H1 (cell line): ENCODE results near the gene CXXC5. TPM values are rescaled to one million over a fixed set of nuclear protein-coding genes. Genes with fewer than 3 reads are reported as not detected.

Experiments
- CTCF ChIA-PET: fragments of 300-600 bp; sonication (Branson Sonifier 250); formaldehyde crosslinking; loops from one replicate; lab custom pipeline; 2021; ENCODE audit not compliant: partially characterized antibody; lab: Charles Lee
- POLR2A ChIA-PET: fragments of 300-600 bp; sonication (Branson Sonifier 250); formaldehyde crosslinking; loops from one replicate; lab custom pipeline; 2021; ENCODE audit warnings: inconsistent platforms; ENCODE audit not compliant: partially characterized antibody; lab: Charles Lee
- DNase-seq, 2 experiments: peaks; one replicate each; pipeline versions ENCODE4 v3.0.0 to v3.0.0-alpha.2; 2010 to 2022; ENCODE audit warnings: low spot score in 2 of 2, low read depth in 1 of 2, mixed read lengths in 1 of 2
- FAIRE-seq: peaks from 2 replicates; lab custom pipeline; 2011; peaks lifted over from hg19 to GRCh38; lab: Jason Lieb, UNC
- H2AFZ ChIP-seq: 2 replicates; pipeline ENCODE4 v1.8.1; 2012; ENCODE audit warnings: low read length, inconsistent platforms
- H2AK5ac ChIP-seq: 2 replicates; pipeline ENCODE4 v1.6.1; 2013; ENCODE audit warnings: low read depth, low read length
- H2BK120ac ChIP-seq: replicated peaks from 2 replicates; pipeline ENCODE3; 2013; ENCODE audit warnings: low read depth, low read length, inconsistent platforms
- H2BK12ac ChIP-seq: 2 replicates; pipeline ENCODE4 v1.6.1; 2013; ENCODE audit warnings: low read depth, low read length
- H2BK15ac ChIP-seq: 2 replicates; pipeline ENCODE4 v1.6.1; 2013; ENCODE audit warnings: low read length
- H2BK20ac ChIP-seq: 2 replicates; pipeline ENCODE4 v1.6.1; 2013; ENCODE audit warnings: low read length
- H2BK5ac ChIP-seq: 2 replicates; pipeline ENCODE4 v1.6.1; 2013; ENCODE audit warnings: low read depth, low read length
- H3K14ac ChIP-seq: 2 replicates; pipeline ENCODE4 v1.6.1; 2013; ENCODE audit warnings: inconsistent platforms; ENCODE audit not compliant: insufficient read length
- H3K18ac ChIP-seq: 2 replicates; pipeline ENCODE4 v1.6.1; 2013; ENCODE audit warnings: low read length; ENCODE audit errors: extremely low read depth
- H3K23ac ChIP-seq: 2 replicates; pipeline ENCODE4 v1.6.1; 2013; ENCODE audit warnings: inconsistent platforms; ENCODE audit not compliant: insufficient read length
- H3K23me2 ChIP-seq: 2 replicates; pipeline ENCODE4 v1.6.1; 2013; ENCODE audit warnings: low read depth, low read length
- H3K27ac ChIP-seq: 2 replicates; pipeline ENCODE4 v1.6.1; 2011; ENCODE audit warnings: low read depth, low read length, inconsistent platforms
- H3K27me3 ChIP-seq, 4 experiments: replicated peaks in 1 of 4; 1 replicate in 1 of 4; 2 replicates in 3 of 4; pipeline versions ENCODE4 v1.6.1 to v1.8.1; 2011 to 2013; ENCODE audit warnings: low read length in 3 of 4, mild to moderate bottlenecking in 3 of 4, inconsistent platforms in 2 of 4, mixed read lengths in 2 of 4, moderate library complexity in 1 of 4; ENCODE audit not compliant: control insufficient read depth in 3 of 4, insufficient read depth in 3 of 4; ENCODE audit errors: extremely low read depth in 1 of 4
- H3K36me3 ChIP-seq, 4 experiments: 2 replicates each; pipeline versions ENCODE4 v1.6.1 to v1.8.1; 2011 to 2013; ENCODE audit warnings: mild to moderate bottlenecking in 4 of 4, low read length in 3 of 4, moderate library complexity in 2 of 4, control low read depth in 1 of 4, inconsistent platforms in 1 of 4; ENCODE audit not compliant: insufficient read depth in 4 of 4, control insufficient read depth in 2 of 4
- H3K4ac ChIP-seq: replicated peaks from 2 replicates; pipeline ENCODE3; 2013; ENCODE audit warnings: low read length, low read depth, mixed read lengths, inconsistent platforms; ENCODE audit not compliant: insufficient read length
- H3K4me1 ChIP-seq, 4 experiments: replicated peaks in 1 of 4; 1 replicate in 1 of 4; 2 replicates in 3 of 4; pipeline versions ENCODE4 v1.6.1 to v1.8.1; 2011 to 2013; ENCODE audit warnings: low read length in 3 of 4, inconsistent platforms in 2 of 4, mixed read lengths in 1 of 4; ENCODE audit not compliant: insufficient read depth in 4 of 4, control insufficient read depth in 3 of 4
- H3K4me2 ChIP-seq, 2 experiments: 2 replicates each; pipeline versions ENCODE4 v1.6.1 to v1.8.1; 2011 to 2013; ENCODE audit warnings: low read depth in 2 of 2, low read length in 2 of 2, control low read depth in 1 of 2, inconsistent platforms in 1 of 2, mild to moderate bottlenecking in 1 of 2; ENCODE audit not compliant: insufficient read depth in 1 of 2
- H3K4me3 ChIP-seq, 4 experiments: fragments of 200-600, 300-600 bp in 1 of 4; sonication (generic), shearing (Covaris generic), sonication (Bioruptor Twin) in 1 of 4; 2 replicates each; pipeline versions ENCODE4 v1.5.1 to v1.8.1; 2011 to 2016; ENCODE audit warnings: low read length in 4 of 4, low read depth in 3 of 4, control low read depth in 2 of 4, inconsistent platforms in 2 of 4, mild to moderate bottlenecking in 2 of 4, mixed read lengths in 1 of 4, moderate library complexity in 1 of 4; ENCODE audit not compliant: insufficient read depth in 2 of 4; ENCODE audit errors: extremely low read depth in 1 of 4
- H3K56ac ChIP-seq: replicated peaks from 2 replicates; pipeline ENCODE3; 2013; ENCODE audit warnings: low read depth, mild to moderate bottlenecking, mixed read lengths, low read length, inconsistent platforms; ENCODE audit not compliant: insufficient read length
- H3K79me1 ChIP-seq: 2 replicates; pipeline ENCODE4 v1.6.1; 2013; ENCODE audit warnings: low read depth, low read length, control low read depth
- H3K79me2 ChIP-seq, 2 experiments: 2 replicates each; pipeline versions ENCODE4 v1.6.1 to v1.8.1; 2012 to 2013; ENCODE audit warnings: low read length in 2 of 2, mild to moderate bottlenecking in 2 of 2, inconsistent platforms in 1 of 2; ENCODE audit not compliant: insufficient read depth in 2 of 2, control insufficient read depth in 1 of 2
- H3K9ac ChIP-seq, 4 experiments: replicated peaks in 1 of 4; 1 replicate in 1 of 4; 2 replicates in 3 of 4; pipeline versions ENCODE4 v1.6.1 to v1.8.1; 2011 to 2013; ENCODE audit warnings: low read depth in 3 of 4, low read length in 3 of 4, control low read depth in 2 of 4, mild to moderate bottlenecking in 2 of 4, moderate library complexity in 2 of 4, inconsistent platforms in 1 of 4; ENCODE audit errors: extremely low read depth in 1 of 4
- H3K9me3 ChIP-seq, 2 experiments: 2 replicates each; pipeline versions ENCODE4 v1.6.1 to v1.8.1; 2012 to 2013; ENCODE audit warnings: mild to moderate bottlenecking in 2 of 2, moderate library complexity in 2 of 2, control low read depth in 1 of 2, inconsistent platforms in 1 of 2, low read depth in 1 of 2, low read length in 1 of 2, mixed read lengths in 1 of 2; ENCODE audit not compliant: insufficient read depth in 2 of 2
- H4K20me1 ChIP-seq, 2 experiments: replicated peaks in 1 of 2; 2 replicates each; pipeline versions ENCODE3 to v1.8.1; 2011 to 2013; ENCODE audit warnings: inconsistent platforms in 2 of 2, low read length in 2 of 2, mild to moderate bottlenecking in 1 of 2; ENCODE audit not compliant: insufficient read depth in 2 of 2, control insufficient read depth in 1 of 2
- H4K5ac ChIP-seq: 2 replicates; pipeline ENCODE4 v1.6.1; 2013; ENCODE audit warnings: low read length, low read depth, mixed read lengths, inconsistent platforms; ENCODE audit not compliant: insufficient read length
- H4K8ac ChIP-seq: 2 replicates; pipeline ENCODE4 v1.8.0; 2013; ENCODE audit warnings: mild to moderate bottlenecking, moderate library complexity, low read length, inconsistent platforms; ENCODE audit not compliant: insufficient read depth; ENCODE audit errors: extremely low read depth
- H4K91ac ChIP-seq: replicated peaks from 2 replicates; pipeline ENCODE3; 2013; ENCODE audit warnings: low read length, mixed read lengths, inconsistent platforms; ENCODE audit not compliant: insufficient read length
- ATF2 ChIP-seq: IDR thresholded peaks from 2 replicates; pipeline ENCODE4 v1.6.1; 2012; ENCODE audit warnings: low read length, inconsistent platforms
- EP300 ChIP-seq, 2 experiments: IDR thresholded peaks; 1 replicate in 1 of 2; 2 replicates in 1 of 2; pipeline ENCODE4 v1.6.1; 2011 to 2012; ENCODE audit warnings: low read depth in 2 of 2, low read length in 2 of 2, mild to moderate bottlenecking in 2 of 2, borderline replicate concordance in 1 of 2, inconsistent platforms in 1 of 2, moderate library complexity in 1 of 2
- KDM1A ChIP-seq: fragments of 200-600, 300-600 bp; sonication (generic); IDR thresholded peaks from 2 replicates; pipeline ENCODE4 v1.7.1; 2016; ENCODE audit warnings: mild to moderate bottlenecking, low read length, borderline replicate concordance
- POLR2A ChIP-seq, 2 experiments: IDR thresholded peaks; 1 replicate in 1 of 2; 2 replicates in 1 of 2; pipeline ENCODE4 v1.6.1; 2011; ENCODE audit warnings: low read depth in 2 of 2, low read length in 2 of 2, mild to moderate bottlenecking in 2 of 2; ENCODE audit errors: control extremely low read depth in 1 of 2
- RAD21 ChIP-seq, 2 experiments: IDR thresholded peaks in 1 of 2; conservative IDR thresholded peaks in 1 of 2; 2 replicates each; pipeline ENCODE4 v1.6.1; 2011; ENCODE audit warnings: low read depth in 2 of 2, low read length in 2 of 2, improper control_type of control experiment in 1 of 2, inconsistent platforms in 1 of 2, mild to moderate bottlenecking in 1 of 2, moderate library complexity in 1 of 2
- SIN3A ChIP-seq, 2 experiments: IDR thresholded peaks in 1 of 2; conservative IDR thresholded peaks in 1 of 2; 2 replicates each; pipeline ENCODE4 v1.6.1; 2011 to 2012; ENCODE audit warnings: low read length in 2 of 2, improper control_type of control experiment in 1 of 2, low read depth in 1 of 2, mild to moderate bottlenecking in 1 of 2
- SP4 ChIP-seq: IDR thresholded peaks from 2 replicates; pipeline ENCODE4 v1.6.1; 2012; ENCODE audit warnings: low read length, inconsistent platforms
- SRF ChIP-seq: IDR thresholded peaks from 2 replicates; pipeline ENCODE4 v1.6.1; 2011; ENCODE audit warnings: mild to moderate bottlenecking, low read depth, low read length, moderate library complexity
- SUZ12 ChIP-seq: fragments of 200-600 bp; sonication (generic); IDR thresholded peaks from 2 replicates; pipeline ENCODE4 v1.6.1; 2012; ENCODE audit warnings: mild to moderate bottlenecking, inconsistent platforms, low read length, moderate library complexity, mixed read lengths
- TEAD4 ChIP-seq: IDR thresholded peaks from 2 replicates; pipeline ENCODE4 v1.6.1; 2012; ENCODE audit warnings: low read depth, low read length, inconsistent platforms, mixed read lengths
- polyA plus RNA-seq, 7 experiments: library from polyadenylated mRNA; depleted of rRNA in 3 of 7; stranded (reverse) in 5 of 7; unstranded in 2 of 7; fragments of >200 nt in 5 of 7; fragments of 200-250 nt in 2 of 7; gene quantifications; 1 replicate in 5 of 7; 2 replicates in 1 of 7; 4 replicates in 1 of 7; pipeline versions ENCODE4 v1.2.1 to v1.2.3, GENCODE V29; 2011 to 2013; ENCODE audit warnings: missing spikeins in 2 of 7, mixed read lengths in 2 of 7
- total RNA-seq: library from RNA; stranded (reverse); fragmentation: NEBNext Ultra II Directional; extraction: Animal tissue kit (Norgen Biotek cat#: 25700); gene quantifications from 2 replicates; pipeline ENCODE4 v1.2.1, GENCODE V29; 2021

Gene CXXC5
- total and polyA plus RNA-seq, 2 of the 8 experiments (the other 6 are each of a cell fraction or from before 2014, with no cell fraction given), result 61.4 to 74.0 TPM

- Histone ChIP-seq H2BK12ac (peak overlapping the region; percentile 99; the same call in 1 of the 2 replicates), H2AFZ (no peak overlapping the region), H4K5ac (no peak overlapping the region), H3K23ac (no peak overlapping the region), H2BK120ac (no peak overlapping the region), H3K4me1 (peaks cover 23 to 48% (median 37%) of the 10 kb centered on the region in 4 experiments), H3K27ac (no peak overlapping the region), H3K14ac (no peak overlapping the region), H2BK20ac (peak overlapping the region; percentile 37; the same call in 1 of the 2 replicates), H4K91ac (no peak overlapping the region), H3K56ac (no peak overlapping the region), H3K4ac (no peak overlapping the region), H3K4me2 (peak overlapping the region in 1 of 2 experiments; percentile 66; a peak in 2 of 4 replicates), H3K79me2 (peaks cover 0 to 4% of the 10 kb centered on the region in 2 experiments; a peak in 1 of 4 replicates), H3K18ac (0 out of 2 replicates have a peak overlapping the region, but pooled peaks have one; percentile 36), H3K4me3 (no peak overlapping the region), H3K79me1 (no peaks in the 10 kb centered on the region; the same call in 1 of the 2 replicates), H3K9ac (no peak overlapping the region), H2AK5ac (no peak overlapping the region), H3K9me3 (no peaks in the 10 kb centered on the region), H2BK15ac (peak overlapping the region; percentile 93; the same call in 1 of the 2 replicates), H4K8ac (no peak overlapping the region), H3K27me3 (no peaks in the 10 kb centered on the region; a peak in 1 of 7 replicates), H4K20me1 (peaks cover 0 to 15% of the 10 kb centered on the region in 2 experiments), H3K23me2 (peaks cover 6% of the 10 kb centered on the region), H2BK5ac (peak overlapping the region; percentile 1; the same call in 1 of the 2 replicates), H3K36me3 (no peaks in the 10 kb centered on the region)
- ChIA-PET POLR2A (interaction anchor here (0.6 to 9.8 kb wide), 17 partner anchors 14 to 140 kb away, joined by 3 to 212 read pairs (median 4); partner anchors contain the start of gene CXXC5), CTCF (interaction anchor here (0.6 to 20.3 kb wide), 33 partner anchors 9 to 333 kb away, joined by 3 to 385 read pairs (median 10); partner anchors contain the start of gene CXXC5)
- DNase-seq (peak in 1 of 2 experiments; percentile 75), FAIRE-seq (no peak)
- TF ChIP-seq TEAD4 (peak; percentile 77), POLR2A (IDR thresholded peaks at IDR 0.05; ENCODE audit: control extremely low read depth in 1 of 2, low read depth in 2 of 2, low read length in 2 of 2) (peak in 1 of 2 experiments; percentile 24; a peak in 1 of 3 replicates), SIN3A (conservative IDR thresholded peaks at IDR 0.05 in 1 of 2, IDR thresholded peaks at IDR 0.05 in 1 of 2; ENCODE audit: low read depth in 1 of 2, low read length in 2 of 2) (peak in 1 of 2 experiments; percentile 49; a peak in 2 of 4 replicates), SP4 (peak; percentile 59; the same call in 1 of the 2 replicates), EP300 (IDR thresholded peaks at IDR 0.05; ENCODE audit: borderline replicate concordance in 1 of 2, low read depth in 2 of 2, low read length in 2 of 2) (no peak), RAD21 (IDR thresholded peaks at IDR 0.05 in 1 of 2, conservative IDR thresholded peaks at IDR 0.05 in 1 of 2; ENCODE audit: low read depth in 2 of 2, low read length in 2 of 2) (peak; percentile 81 to 84), SRF (no peak), SUZ12 (no peak), KDM1A (peak; percentile 98), ATF2 (peak; percentile 80; the same call in 1 of the 2 replicates)
Measured at GRCh38 chr5:139635606-139636206, 12.4 kb upstream of the CXXC5 start.
